GM18909 (cell line): ENCODE results near the gene GKN1.
"Not testable (repeated sequence)": the region's sequence is repeated elsewhere in the genome, so short reads cannot be mapped to it uniquely, and the experiment has no call there.

Source experiments
- ATAC-seq: cut with Tn5 transposase; IDR thresholded peaks from one replicate; pipeline ENCODE4 v1.9.1; 2021; ENCODE audit warnings: mild to moderate bottlenecking; ENCODE audit not compliant: unreplicated experiment, poor library complexity

Gene GKN1

DNA sequence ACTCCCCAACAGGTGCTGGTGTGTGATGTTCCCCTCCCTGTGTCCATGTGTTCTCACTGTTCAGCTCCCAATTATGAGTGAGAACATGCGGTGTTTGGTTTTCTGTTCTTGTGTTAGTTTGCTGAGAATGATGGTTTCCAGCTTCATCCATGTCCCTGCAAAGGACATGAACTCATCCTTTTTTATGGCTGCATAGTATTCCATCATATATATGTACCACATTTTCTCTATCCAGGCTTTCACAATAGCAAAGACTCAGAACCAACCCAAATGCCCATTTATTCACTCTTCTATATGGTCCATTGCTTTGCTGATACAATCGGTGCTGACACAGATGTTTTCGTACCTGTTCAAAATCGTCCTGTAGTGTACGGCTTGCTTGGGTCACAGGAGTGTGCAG is 19.0 kb upstream of the GKN1 start:
- not testable (repeated sequence) for ATAC-seq

DNA sequence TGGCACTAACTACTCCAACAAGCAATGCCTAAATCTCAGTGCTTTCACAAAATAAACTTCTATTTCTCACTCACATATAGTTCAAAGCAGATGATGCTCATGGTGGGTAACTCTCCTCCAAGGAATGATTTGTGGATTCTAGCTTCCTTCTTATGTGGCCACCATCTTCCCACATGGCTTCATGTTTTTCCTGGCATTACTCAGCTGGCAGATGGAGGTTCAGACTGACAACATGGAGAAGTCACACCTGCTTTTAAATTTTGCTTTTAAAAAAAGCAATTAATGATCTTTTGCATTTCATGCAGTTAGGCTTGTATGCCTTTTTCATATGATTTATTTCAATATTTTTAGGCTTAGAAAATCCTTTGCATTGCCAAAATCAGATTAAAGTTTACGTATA is 15.4 kb upstream of the GKN1 start:
- ATAC-seq, result no peak

DNA sequence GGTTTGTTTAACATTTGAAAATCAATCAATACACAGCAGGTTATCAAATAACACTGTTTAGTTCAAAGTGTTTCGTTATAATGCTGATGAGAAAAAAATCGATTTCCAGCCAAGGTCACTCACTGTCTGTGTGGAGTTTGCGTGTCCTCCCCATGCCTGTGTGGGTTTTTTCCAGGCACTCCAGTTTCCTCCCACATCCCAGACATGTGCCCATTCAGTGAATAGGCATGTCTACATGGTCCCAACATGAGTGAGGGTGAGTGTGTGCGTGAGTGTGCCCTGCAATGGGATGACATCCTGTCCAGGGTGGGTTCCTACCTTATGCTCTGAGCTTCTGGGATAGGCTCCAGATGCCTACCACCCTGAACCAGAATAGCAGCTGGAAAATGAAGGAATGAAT is 13.1 kb upstream of the GKN1 start:
- no peak for ATAC-seq

DNA sequence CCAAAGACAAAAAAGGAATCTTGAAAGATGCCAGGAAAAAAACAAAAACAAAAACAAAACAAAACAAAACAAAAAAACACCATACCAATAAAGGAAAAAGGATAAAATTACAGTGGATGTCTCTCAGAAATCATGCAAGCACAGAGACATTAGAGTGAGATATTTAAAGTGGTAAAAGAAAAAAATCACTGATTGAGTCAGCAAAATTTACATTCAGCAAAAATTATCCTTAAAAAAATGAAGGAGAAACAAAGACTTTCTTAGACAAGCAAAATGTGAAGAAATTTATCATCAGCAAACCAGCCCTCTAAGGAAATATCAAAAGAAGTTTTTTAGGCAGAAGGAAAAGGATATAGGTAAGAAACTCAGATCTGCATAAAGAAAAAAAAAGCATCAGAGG is 10.2 kb upstream of the GKN1 start:
- no peak for ATAC-seq

DNA sequence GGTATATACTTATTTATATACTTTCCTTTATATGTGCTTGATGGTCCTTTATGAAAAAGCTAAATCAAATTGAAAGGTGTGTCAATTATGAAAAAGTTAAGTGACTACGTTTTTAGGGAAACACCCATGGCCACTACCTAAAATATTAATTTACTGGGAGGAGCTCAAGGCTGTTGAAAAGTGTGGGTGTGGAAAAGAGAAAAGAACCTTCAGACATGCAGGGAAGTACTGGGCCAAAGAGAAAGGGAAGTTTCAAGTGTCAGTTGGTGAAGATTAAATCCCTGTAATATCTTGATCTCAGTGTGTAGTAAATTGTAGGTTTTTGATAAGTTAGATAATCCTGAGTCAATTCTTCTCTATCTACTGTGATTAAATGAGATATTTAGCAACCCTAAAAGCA is 6.2 kb upstream of the GKN1 start:
- no peak for ATAC-seq

DNA sequence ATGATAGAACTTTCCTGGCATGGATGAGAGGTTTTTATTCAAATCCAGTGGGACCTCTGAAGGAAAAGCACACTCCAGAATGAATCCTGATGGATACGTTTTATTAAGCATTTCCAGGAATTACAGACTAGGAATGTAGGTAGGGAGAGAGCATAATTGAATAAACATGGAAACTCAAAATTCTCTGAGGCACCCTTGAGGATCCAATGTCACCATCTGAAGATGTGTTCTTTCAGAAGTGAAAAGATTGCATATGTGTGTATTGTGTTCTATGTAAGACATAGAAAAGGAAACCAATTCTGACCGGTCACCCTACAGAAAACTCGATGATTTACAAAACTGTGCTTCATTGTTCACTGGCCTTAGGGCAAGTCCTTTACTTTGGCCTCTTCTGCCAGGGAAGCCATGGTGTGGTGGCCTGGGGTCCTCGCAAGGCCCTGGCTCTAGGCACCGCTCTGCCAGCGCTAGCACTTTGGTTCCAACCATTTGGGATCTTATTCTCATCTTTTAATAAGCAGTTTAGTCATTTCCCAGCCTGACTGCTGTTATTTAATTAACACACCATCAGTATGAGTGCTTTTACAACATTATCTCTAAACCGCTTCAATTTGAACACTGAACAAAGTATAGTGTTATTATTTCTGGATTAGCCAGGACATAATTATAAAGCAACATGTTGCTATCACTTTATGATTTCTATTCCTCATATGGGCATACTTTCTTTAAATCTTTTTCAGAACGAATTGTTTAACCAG is 4.5 kb upstream of the GKN1 start:
- ATAC-seq, result no peak

DNA sequence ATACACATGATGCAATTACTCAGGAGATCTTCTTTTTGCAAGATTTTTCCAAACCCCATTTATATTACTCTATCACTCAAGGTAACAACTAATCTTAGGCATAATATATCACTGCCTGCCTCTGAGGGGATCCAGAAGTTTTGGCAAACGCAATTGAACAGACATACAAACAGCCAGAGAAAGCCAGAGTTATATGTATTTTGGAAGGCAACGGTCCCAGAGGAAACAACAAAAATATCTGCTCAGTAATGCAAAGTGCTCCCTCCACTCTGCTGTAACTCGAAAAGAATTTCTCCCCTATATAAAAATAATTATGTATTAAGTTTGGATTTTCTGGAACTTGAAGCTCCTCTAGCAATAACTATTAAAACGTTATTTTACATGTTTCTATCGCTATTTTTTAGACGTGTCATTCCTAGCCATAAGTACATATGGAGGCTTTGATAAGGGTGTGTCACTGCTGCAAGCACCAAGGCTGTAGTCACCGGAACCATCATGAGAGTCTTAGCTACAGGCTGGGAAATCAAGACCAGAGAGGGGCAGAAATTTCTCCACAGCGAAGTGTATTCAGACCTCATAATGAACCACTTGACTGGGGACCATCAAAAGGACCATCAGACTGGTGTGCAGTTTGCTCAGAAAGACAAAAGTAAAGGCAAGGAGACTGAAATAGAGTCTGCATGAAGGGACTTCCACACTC is 3.7 kb upstream of the GKN1 start:
- ATAC-seq, result no peak

DNA sequence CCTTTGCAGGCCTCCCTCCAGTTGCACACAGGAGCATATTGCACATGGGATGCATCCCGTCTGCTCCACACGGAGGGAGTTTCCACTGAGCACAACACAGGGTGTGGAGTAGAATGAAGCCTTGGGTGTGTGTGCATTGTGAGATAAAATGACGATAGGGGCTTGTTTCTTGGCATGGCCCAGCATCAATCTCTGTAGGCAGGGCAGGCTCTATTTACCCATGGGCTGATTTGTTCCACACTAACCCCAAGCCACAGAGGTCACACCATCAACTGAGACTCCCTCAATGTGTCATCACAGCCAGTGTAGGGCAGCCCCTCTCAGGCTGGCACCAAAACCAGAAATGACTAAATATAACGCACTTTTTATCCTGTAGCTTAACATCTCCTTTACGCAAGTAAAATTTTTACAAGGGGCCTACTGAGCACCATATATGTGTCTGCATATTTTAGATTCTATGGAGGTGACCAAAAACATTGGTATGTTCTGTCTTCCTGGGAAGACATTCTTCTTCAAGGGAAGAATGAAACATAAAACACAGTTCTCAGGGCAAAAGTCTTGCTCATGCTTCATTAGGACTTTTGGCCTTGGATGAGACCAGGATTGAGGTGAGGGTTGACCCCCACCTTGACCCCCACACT is 2.7 kb upstream of the GKN1 start:
- ATAC-seq, result no peak

DNA sequence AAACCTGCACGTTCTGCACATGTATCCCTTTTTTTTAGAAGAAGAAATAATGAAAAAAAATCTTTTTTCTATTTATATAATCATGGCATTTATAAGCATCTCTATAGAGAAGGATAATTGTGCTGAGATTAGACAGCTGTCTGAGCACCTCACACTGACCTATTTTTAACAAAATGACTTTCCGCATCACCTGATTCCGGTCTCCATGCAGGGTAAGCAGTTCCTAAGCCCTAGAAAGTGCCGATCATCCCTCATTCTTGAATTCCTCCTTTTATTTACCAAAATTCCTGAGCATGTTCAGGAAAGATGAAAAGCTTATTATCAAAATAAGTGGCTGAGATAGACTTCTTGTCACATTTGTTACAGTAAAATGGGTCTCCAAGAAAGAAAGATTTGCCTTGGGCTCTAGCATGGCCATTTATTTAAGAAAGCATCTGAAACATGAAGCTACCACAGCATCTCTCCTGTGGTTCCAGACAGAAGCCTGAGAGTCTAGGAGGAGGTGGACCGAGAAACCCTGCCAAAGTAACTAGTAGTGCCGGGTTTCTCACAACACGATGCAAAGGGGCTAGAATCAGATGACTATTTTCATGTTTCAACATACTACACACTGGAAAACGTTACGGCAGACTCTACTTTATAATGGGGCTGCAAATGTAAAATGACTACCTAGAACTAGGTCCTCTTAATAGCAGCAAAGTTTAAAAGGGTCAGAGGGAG is 670 bp downstream of the GKN1 start:
- no peak for ATAC-seq

DNA sequence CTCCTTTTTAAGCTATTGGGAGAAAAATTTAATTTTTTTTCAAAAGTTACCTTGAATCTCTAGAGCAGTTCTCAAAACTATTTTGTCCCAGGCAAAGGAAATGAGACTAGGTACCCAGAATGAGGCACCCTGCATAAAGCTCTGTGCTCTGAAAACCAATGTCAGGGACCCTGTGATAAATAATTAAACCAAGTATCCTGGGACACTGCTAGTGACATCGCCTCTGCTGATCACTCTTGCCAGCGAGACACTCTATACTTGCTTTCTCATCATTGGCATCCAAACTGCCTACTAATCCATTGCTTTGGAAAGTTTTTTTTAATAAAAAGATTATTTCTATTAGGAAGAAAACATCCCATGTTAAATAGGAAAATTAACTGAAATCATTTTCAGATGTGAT is 1.4 kb downstream of the GKN1 start:
- ATAC-seq, result no peak

DNA sequence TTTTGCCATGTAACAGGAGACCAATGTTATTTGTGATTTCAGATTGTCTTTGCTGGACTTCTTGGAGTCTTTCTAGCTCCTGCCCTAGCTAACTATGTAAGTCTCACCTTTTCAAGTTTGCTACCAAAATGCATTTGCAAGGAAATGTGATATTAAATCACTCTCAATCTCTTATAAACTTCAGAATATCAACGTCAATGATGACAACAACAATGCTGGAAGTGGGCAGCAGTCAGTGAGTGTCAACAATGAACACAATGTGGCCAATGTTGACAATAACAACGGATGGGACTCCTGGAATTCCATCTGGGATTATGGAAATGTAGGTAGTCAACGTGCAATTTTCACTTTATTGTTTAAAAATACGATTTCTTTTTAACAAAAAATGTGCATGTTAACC is 3.0 kb downstream of the GKN1 start:
- no peak for ATAC-seq

DNA sequence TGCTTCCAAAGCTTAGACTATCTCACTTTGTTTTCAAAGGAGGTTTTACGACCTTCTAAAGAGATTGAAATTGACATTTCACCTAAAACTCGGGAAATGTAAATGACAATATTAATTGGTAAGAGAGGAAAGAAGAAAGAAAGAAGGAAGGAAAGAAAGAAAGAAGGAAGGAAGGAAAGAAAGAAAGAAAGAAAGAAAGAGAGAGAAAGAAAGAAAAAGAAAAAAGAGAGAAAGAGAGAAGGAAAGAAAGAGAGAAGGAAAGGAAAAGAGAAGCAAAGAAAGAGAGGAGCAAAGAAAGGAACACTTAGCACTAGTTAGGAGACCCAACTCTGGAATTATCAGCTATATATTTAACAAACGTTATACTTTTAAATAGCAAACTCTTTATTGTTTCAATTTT is 3.7 kb downstream of the GKN1 start:
- no peak for ATAC-seq

DNA sequence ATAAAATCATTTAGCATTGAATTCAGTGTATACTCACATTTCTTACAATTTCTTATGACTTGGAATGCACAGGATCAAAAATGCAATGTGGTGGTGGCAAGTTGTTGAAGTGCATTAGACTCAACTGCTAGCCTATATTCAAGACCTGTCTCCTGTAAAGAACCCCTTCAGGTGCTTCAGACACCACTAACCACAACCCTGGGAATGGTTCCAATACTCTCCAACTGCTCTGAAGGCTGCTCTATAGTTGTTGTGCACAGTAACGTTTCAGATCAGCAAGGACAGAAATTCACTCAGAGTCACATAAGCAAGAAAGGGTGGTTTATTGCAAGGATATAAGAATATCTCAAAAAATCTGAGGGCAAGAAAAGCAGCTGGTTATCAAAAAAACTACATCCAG is 6.5 kb downstream of the GKN1 start:
- no peak for ATAC-seq

DNA sequence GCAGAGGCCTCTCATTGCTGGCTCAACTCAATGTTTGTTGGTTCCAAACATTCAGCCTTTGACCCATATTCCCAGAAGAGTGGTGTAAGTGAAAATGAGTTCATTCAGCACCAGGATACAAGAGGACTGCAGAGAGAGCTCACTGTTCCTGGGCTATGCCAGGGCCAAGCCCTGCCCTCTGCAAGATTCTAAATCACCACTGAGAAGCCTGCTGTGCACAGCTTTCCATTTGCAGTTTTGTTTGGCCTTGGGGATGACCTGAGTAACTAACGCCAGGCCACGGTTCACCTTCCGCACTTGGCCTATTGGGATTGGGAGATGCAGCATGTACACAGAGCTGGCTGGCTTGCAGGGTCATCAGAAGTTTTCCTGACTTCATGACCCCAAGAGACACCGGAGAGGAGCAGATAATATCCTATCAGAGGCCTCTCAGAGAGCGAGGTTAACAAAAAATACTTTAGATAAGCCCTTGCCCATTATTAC is 12.6 kb downstream of the GKN1 start:
- ATAC-seq, result no peak

DNA sequence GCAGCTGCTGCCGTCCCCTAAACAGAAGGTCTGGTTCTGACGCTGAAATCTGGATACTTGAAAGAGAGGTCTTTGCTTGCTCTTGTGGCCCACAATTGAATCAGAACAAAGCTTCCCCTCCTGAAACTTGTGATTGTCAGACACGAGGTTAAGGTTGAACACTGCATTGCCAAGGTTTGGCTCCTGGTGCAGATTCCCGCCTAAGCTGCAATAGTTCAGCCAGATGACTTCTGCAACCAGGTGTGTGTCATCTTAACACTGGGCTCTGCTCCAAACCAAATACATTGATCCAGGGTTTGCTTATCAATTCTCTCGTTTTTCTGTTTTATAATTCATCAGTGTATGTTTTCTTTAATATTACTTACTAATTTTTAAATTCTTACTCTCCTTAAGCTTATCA is 14.6 kb downstream of the GKN1 start:
- ATAC-seq, result no peak

DNA sequence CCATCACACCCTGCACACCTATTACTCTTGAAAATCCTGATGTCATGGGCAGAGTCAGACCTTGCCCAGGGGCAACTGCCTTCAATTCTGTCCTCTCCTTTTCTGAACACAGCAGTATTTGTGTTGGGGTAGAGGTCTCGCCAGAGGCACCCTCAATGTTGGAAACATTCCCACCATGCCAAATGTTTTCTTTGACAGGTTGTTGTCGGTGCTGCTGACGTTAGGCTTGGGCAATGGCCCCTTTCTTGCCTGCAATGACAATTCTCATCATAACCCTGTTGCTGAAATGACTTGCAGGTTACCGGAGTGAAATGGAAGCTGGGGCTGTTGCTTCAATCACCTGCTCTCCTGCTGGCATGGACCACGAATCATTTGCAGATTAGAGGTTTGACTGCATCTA is 17.9 kb downstream of the GKN1 start:
- no peak for ATAC-seq

DNA sequence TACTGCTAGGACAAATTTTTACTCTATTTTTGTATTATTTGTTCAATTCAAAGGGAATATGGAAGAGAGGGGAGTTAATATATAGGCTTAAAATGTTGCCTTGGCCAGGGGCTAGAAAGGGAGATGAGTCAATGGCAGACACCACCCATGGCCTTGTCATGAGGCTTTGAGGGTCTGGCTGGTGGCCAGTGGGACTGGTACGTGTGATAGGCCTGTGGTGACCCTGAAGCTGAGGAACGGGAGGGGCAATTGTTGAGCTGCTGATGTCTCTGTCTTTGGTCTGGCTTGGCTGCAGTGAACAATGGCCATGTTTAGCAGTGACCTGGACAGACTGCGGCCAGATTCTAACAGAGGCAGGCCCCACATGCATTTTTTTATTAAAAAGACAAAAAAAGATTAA is 18.5 kb downstream of the GKN1 start:
- no peak for ATAC-seq

DNA sequence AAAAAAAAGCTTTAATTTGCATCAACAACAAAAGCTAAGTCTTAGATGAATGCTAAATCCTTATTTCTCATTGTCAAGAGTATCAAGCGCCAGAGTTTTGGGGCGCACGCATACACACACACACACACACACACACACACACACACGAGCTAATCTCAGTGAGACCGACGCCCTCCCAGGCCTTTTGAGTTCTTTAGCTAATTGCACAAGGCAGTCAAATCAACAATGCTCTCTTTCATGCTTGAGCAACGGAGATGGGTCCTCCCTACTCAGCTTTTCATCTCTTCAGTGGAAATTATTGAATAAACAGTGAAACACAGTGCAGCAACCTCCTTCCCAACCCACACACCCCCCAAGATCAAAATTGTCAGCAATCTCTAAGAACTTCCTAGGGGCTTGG is 19.2 kb downstream of the GKN1 start:
- ATAC-seq, result no peak

DNA sequence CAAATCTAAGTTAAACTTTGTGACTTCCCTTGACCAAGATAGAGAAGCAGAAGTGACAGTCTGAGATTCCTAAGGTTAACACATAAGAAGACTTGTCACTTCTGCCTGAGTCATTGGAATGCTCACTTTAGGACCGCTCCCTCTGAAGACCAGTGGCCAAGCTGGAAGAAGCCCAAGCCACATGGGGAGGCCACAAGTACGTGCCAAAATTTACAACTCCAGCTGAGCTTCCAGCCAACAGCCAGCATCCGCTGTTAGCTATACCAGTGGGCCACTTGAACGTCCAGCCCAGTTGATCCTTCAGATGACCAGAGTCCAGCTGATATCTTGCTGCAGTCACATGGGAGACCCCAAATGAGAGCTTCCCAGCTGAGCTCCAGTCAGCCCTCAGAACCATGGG is 20.4 kb downstream of the GKN1 start:
- no peak for ATAC-seq

DNA sequence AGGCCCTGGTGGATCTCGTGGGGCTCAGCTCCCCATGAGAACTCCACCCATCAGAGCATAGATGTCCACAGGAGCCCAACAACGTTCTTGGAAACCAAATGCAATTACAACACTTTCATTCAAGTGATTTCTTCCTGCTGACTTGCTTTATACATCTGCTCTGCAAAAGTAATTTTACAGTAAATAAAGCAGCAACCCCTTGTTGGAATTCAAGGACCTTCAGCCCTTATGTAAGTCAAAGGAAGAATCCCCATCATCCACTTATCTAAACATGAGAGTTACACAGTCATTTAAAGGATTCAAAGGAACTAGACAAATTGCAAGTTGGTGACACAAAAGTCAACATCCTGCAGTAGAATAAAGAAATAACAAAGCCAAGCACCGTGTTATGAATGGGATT is 21.5 kb downstream of the GKN1 start:
- ATAC-seq, result no peak

DNA sequence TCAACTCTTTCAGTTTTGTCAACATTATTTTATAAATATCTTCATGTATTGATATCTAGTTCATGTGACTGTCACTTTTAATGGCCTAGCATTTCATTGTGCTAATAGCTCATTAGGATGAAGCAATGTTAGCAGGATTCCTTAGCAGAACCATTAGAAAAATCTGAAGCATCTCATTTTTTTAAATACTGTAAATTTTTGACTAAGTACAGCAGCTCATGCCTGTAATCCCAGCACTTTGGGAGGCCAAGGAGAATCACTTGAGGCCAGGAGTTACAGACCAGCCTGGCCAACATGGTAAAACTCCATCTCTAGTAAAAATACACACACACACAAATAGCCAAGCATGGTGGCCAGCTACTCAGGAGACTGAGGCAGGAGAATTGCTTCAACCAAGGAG is 23.0 kb downstream of the GKN1 start:
- no peak for ATAC-seq
